Retinal pigment epithelial cell (primary cell): Measurements from ENCODE around the gene DMD.
A peak's percentile ranks its signal among the peaks of the same experiment; 100 is the strongest.

ENCODE experiments used
- DNase-seq: peaks from one replicate; pipeline ENCODE4 v3.0.0-alpha.2; 2010; ENCODE audit warnings: low read depth
- H3K4me3 ChIP-seq: 2 replicates; pipeline ENCODE4 v1.5.1; 2011; ENCODE audit warnings: mild to moderate bottlenecking, low read length, control low read depth, moderate library complexity
- CTCF ChIP-seq: conservative IDR thresholded peaks from 2 replicates; pipeline ENCODE4 v1.5.1; 2011; ENCODE audit warnings: low read depth, low read length, control low read depth, inconsistent platforms

DMD gene

GRCh38 chrX:31374786-31375185 lies 1836.6 kb downstream of the DMD start:
- H3K4me3 ChIP-seq = no peak overlapping the region
- no peak for TF ChIP-seq CTCF
- DNase-seq = no peak

- DNase-seq = no peak
- no peak for TF ChIP-seq CTCF
These were observed 1839.4 kb downstream of the DMD start for GRCh38 chrX:31371956-31372355.

GRCh38 chrX:31367816-31368215 lies 1843.5 kb downstream of the DMD start:
- H3K4me3 ChIP-seq = no peak overlapping the region
- TF ChIP-seq CTCF = no peak
- DNase-seq = no peak

More at GRCh38 chrX:31371956-31372355, 1839.4 kb downstream of the DMD start:
- no peak overlapping the region for H3K4me3 ChIP-seq

- H3K4me3 ChIP-seq = no peak overlapping the region
- DNase-seq = no peak
- TF ChIP-seq CTCF = no peak
These were observed 1845.3 kb downstream of the DMD start for GRCh38 chrX:31366041-31366440.

- TF ChIP-seq CTCF = no peak
- peak; percentile 43 for DNase-seq
- H3K4me3 ChIP-seq = no peak overlapping the region
These were observed 1854.8 kb downstream of the DMD start for GRCh38 chrX:31356275-31357212.

- no peak for TF ChIP-seq CTCF
- DNase-seq = no peak
These were observed 1856.0 kb downstream of the DMD start for GRCh38 chrX:31355206-31355955.

GRCh38 chrX:31353095-31353494 lies 1858.3 kb downstream of the DMD start:
- DNase-seq = no peak
- TF ChIP-seq CTCF = no peak
- no peak overlapping the region for H3K4me3 ChIP-seq

More at GRCh38 chrX:31355206-31355955, 1856.0 kb downstream of the DMD start:
- no peak overlapping the region for H3K4me3 ChIP-seq
